Measurements from ENCODE around the gene CCR7.

The CCR7 gene

DNA sequence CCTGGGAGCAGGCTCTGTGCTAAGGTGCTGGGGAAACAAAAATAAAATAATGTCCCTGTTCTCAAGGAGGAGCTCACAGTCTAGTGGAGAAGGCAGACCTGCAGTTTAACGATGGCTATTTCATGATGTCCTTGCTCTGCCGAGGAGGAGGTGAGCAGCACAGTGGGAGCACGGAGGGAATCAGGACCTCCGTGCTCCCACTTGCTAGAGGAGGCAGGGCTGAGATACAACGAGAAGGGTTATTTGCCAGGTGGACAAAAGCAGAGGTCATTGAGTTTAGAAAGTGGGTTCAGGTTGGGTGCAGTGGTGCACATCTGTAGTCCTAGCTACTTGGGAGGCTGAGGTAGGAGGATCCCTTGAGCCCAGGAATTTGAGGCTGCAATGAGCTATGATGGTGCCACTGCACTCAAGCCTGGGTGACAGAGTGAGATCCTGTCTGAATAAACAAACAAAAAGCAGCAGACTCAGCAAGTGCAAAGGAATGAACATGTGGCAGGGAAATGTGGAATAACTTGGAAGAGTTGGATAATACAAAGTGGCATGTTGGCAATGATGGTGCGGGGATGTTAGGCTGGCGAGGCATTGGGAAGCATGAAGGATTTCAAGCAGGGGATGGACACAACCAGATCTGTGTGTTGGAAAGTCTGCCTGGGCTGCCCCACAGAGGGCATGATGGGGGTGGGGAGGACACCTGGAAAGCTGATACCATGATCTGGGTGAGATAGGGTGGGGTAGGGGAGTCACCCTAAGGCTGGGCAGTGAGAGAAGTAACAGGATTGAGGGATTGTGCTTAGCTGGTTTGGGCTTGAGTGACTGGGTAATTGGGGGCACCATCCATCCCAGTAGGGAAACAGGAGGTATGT is 51.0 kb downstream of the CCR7 start:
- no peak for DNase-seq

- no peak for DNase-seq
Observed at GRCh38 chr17:40511667-40512220, 53.5 kb downstream of the CCR7 start.

DNA sequence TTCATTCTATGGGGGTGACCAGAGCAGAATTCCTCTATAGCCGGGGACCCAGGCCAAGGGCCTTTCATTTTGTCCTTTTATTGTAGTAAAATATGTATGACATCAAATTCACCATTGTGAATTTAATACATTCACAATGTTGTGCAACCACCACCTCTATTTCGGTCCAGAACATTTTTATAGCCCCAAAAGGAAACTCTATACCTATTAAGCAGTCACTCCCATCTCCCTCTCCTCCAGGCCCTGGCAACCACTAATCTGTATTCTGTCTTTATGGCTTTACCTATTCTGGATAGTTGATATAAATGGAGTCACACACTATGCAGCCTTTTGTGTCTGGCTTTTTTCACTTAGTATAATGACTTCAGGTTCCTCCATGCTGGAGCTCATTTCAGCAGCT is 54.1 kb downstream of the CCR7 start:
- no peak for DNase-seq

GRCh38 chr17:40510328-40510648 is 55.0 kb downstream of the CCR7 start:
- DNase-seq, result no peak

DNA sequence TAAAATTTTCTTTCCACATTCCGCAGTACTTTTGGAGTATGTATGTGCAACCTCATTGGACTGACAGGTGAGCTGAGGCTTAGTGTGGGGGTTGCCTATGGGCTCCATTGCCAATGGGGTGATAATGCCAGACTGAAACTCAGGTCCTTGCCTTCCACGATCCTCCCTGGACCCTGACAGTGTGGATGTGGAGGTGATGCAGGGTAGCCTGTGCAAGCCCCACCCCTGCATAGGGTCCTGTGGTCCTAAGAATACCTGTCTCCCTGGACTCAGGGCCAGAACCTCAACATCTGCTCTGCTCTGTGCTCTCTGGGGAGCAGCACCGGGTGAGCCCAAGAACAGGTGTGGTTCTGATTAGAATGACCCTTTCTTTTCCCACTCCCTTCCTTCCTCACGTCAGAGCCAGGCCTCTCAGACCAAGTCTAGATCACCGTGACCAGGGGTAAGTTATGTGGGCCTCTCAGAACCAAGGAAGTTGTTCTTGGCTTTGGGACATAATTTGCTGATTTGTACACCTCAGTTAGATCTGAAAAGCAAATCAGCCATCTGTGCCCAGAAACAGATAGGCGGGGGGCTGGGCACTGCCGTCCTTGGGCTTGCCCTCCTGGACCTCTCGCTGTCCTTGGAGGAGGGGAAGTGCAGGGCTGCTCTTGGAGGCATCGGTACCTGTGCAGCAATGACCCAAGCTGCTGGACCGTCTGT is 55.5 kb downstream of the CCR7 start:
- no peak for DNase-seq

GRCh38 chr17:40506786-40507185 is 58.5 kb downstream of the CCR7 start:
- DNase-seq, result no peak

All from effector CD4-positive, alpha-beta T cell (primary cell).